IPS DF 6.9 (cell line): ENCODE data around the gene EBI3.
"Not testable (repeated sequence)": the region's sequence is repeated elsewhere in the genome, so short reads cannot be mapped to it uniquely, and the experiment has no call there.

Source experiments
- DNase-seq: peaks from one replicate; pipeline ENCODE4 v3.0.0-alpha.2; 2013; ENCODE audit warnings: low read depth, low spot score
- H3K27ac ChIP-seq: one replicate; pipeline ENCODE4 v1.5.1; 2013; ENCODE audit warnings: low read length, control low read depth
- H3K27me3 ChIP-seq: 2 replicates; pipeline ENCODE4 v1.6.1; 2013; ENCODE audit warnings: mild to moderate bottlenecking, low read length; ENCODE audit not compliant: control insufficient read depth, insufficient read depth
- H3K36me3 ChIP-seq: 2 replicates; pipeline ENCODE4 v1.6.1; 2013; ENCODE audit warnings: low read length; ENCODE audit not compliant: control insufficient read depth, insufficient read depth
- H3K4me1 ChIP-seq: 2 replicates; pipeline ENCODE4 v1.6.1; 2013; ENCODE audit warnings: low read length; ENCODE audit not compliant: control insufficient read depth, insufficient read depth
- H3K4me3 ChIP-seq: 2 replicates; pipeline ENCODE4 v1.5.1; 2013; ENCODE audit warnings: mild to moderate bottlenecking, low read length
- H3K9me3 ChIP-seq: 2 replicates; pipeline ENCODE4 v1.6.1; 2013; ENCODE audit warnings: low read length, inconsistent platforms; ENCODE audit not compliant: control insufficient read depth, insufficient read depth
- WGBS: extraction: QIAGEN DNeasy Blood & Tissue Kit; methylation state at CpG from one replicate; pipeline ENCODE4 v1.1.7; 2013; ENCODE audit warnings: mixed read lengths, missing lambda C conversion rate; ENCODE audit not compliant: insufficient read length, insufficient coverage; 5-methylcytosine and 5-hydroxymethylcytosine counted together

EBI3 gene

GRCh38 chr19:4234862-4235201 is 5.5 kb downstream of the EBI3 start:
- Histone ChIP-seq H3K4me1 (no peaks in the 10 kb centered on the region; the same call in 1 of the 2 replicates), H3K4me3 (no peak overlapping the region), H3K9me3 (no peaks in the 10 kb centered on the region), H3K27me3 (no peaks in the 10 kb centered on the region), H3K36me3 (no peaks in the 10 kb centered on the region), H3K27ac (no peak overlapping the region)
- WGBS: no CpG with 5 or more reads among the region's 13 CpGs
- no peak for DNase-seq

GRCh38 chr19:4237510-4237909 is 8.2 kb downstream of the EBI3 start:
- H3K27me3 ChIP-seq, H3K36me3 ChIP-seq, H3K9me3 ChIP-seq, H3K4me3 ChIP-seq, DNase-seq, H3K4me1 ChIP-seq, H3K27ac ChIP-seq: not testable (repeated sequence)
- no CpG with 5 or more reads among the region's 16 CpGs for WGBS

GRCh38 chr19:4238831-4239230 is 9.5 kb downstream of the EBI3 start:
- WGBS: no CpG with 5 or more reads among the region's 4 CpGs
- H3K4me1 ChIP-seq: no peaks in the 10 kb centered on the region
- DNase-seq: no peak
- no peaks in the 10 kb centered on the region for H3K36me3 ChIP-seq
- H3K4me3 ChIP-seq: no peak overlapping the region
- no peaks in the 10 kb centered on the region for H3K27me3 ChIP-seq
- H3K27ac ChIP-seq: no peak overlapping the region
- no peaks in the 10 kb centered on the region for H3K9me3 ChIP-seq

GRCh38 chr19:4241824-4242430 is 12.6 kb downstream of the EBI3 start:
- Histone ChIP-seq H3K4me1 (0 out of 2 replicates have a peak, but pooled peaks cover 2% of the 10 kb centered on the region), H3K4me3 (no peak overlapping the region), H3K9me3 (no peaks in the 10 kb centered on the region), H3K27me3 (no peaks in the 10 kb centered on the region), H3K27ac (no peak overlapping the region), H3K36me3 (no peaks in the 10 kb centered on the region)
- DNase-seq: no peak
- no CpG with 5 or more reads among the region's 5 CpGs for WGBS

- no CpG with 5 or more reads among the region's 6 CpGs for WGBS
- not testable (repeated sequence) for DNase-seq, H3K4me1 ChIP-seq, H3K9me3 ChIP-seq, H3K4me3 ChIP-seq, H3K27me3 ChIP-seq, H3K27ac ChIP-seq
- peaks cover 11% of the 10 kb centered on the region for H3K36me3 ChIP-seq
Measured at GRCh38 chr19:4245938-4246337, 16.6 kb downstream of the EBI3 start.

GRCh38 chr19:4246767-4247593 is 17.7 kb downstream of the EBI3 start, which contains the start of gene YJU2:
Gene YJU2, plus strand, starts transcription at chr19:4247080. Its CDS starts 67 bp downstream, at chr19:4247147.
- no CpG with 5 or more reads among the region's 45 CpGs for WGBS
- Histone ChIP-seq H3K27me3 (no peaks in the 10 kb centered on the region), H3K27ac (no peak within 1 kb of the TSS), H3K36me3 (peaks cover 14% of the 10 kb centered on the region), H3K4me3 (peak within 1 kb of the TSS; percentile 91; the same call in 1 of the 2 replicates), H3K4me1 (0 out of 2 replicates have a peak, but pooled peaks cover 2% of the 10 kb centered on the region), H3K9me3 (no peaks in the 10 kb centered on the region)
- DNase-seq: peak; percentile 94

GRCh38 chr19:4256563-4256962 is 27.2 kb downstream of the EBI3 start:
- Histone ChIP-seq H3K4me1 (no peaks in the 10 kb centered on the region), H3K27ac (no peak overlapping the region), H3K9me3 (no peaks in the 10 kb centered on the region), H3K36me3 (peaks cover 23% of the 10 kb centered on the region), H3K4me3 (no peak overlapping the region), H3K27me3 (no peaks in the 10 kb centered on the region)
- no peak for DNase-seq
- WGBS: no CpG with 5 or more reads among the region's 4 CpGs

GRCh38 chr19:4257025-4257424 is 27.7 kb downstream of the EBI3 start:
- Histone ChIP-seq H3K4me1 (no peaks in the 10 kb centered on the region), H3K4me3 (no peak overlapping the region), H3K27me3 (no peaks in the 10 kb centered on the region), H3K9me3 (no peaks in the 10 kb centered on the region), H3K27ac (no peak overlapping the region), H3K36me3 (peaks cover 23% of the 10 kb centered on the region)
- no peak for DNase-seq
- no CpG with 5 or more reads among the region's 6 CpGs for WGBS

- no CpG with 5 or more reads among the region's 28 CpGs for WGBS
- no peak for DNase-seq
- H3K36me3 ChIP-seq: peaks cover 23% of the 10 kb centered on the region
- no peaks in the 10 kb centered on the region for H3K9me3 ChIP-seq
- no peak overlapping the region for H3K4me3 ChIP-seq
- H3K4me1 ChIP-seq: no peaks in the 10 kb centered on the region
- no peaks in the 10 kb centered on the region for H3K27me3 ChIP-seq
- no peak overlapping the region for H3K27ac ChIP-seq
Measured at GRCh38 chr19:4258181-4258580, 28.9 kb downstream of the EBI3 start.

GRCh38 chr19:4260613-4261191 is 31.4 kb downstream of the EBI3 start:
- no peaks in the 10 kb centered on the region for H3K27me3 ChIP-seq
- no peak overlapping the region for H3K4me3 ChIP-seq
- no peak for DNase-seq
- WGBS: no CpG with 5 or more reads among the region's 11 CpGs
- peaks cover 19% of the 10 kb centered on the region for H3K36me3 ChIP-seq
- no peaks in the 10 kb centered on the region for H3K9me3 ChIP-seq
- H3K4me1 ChIP-seq: no peaks in the 10 kb centered on the region
- H3K27ac ChIP-seq: no peak overlapping the region
